ENCODE data around the gene SORD.
"Not testable (repeated sequence)": the region's sequence is repeated elsewhere in the genome, so short reads cannot be mapped to it uniquely, and the experiment has no call there.

Gene SORD

GRCh38 chr15:45079628-45080246 lies 56.7 kb downstream of the SORD start:
- CTCF ChIA-PET: interaction anchor here (2.5 kb wide), 1 partner anchor 38 kb away, joined by 12 read pairs; no protein-coding TSS in a partner anchor
- POLR2A ChIA-PET: not testable (repeated sequence)

GRCh38 chr15:45080593-45080992 lies 57.6 kb downstream of the SORD start:
- ChIA-PET CTCF (interaction anchor here (2.5 kb wide), 1 partner anchor 37 kb away, joined by 12 read pairs; no protein-coding TSS in a partner anchor), POLR2A (interaction anchor here (0.6 kb wide), 1 partner anchor 41 kb away, joined by 3 read pairs; no protein-coding TSS in a partner anchor)
- DNase-seq (ENCODE audit: extremely low spot score): not testable (repeated sequence)

More at GRCh38 chr15:45079628-45080246, 56.7 kb downstream of the SORD start:
- DNase-seq (ENCODE audit: extremely low spot score): not testable (repeated sequence)

GRCh38 chr15:45082412-45082811 lies 59.4 kb downstream of the SORD start:
- DNase-seq (ENCODE audit: extremely low spot score); CTCF ChIA-PET; POLR2A ChIA-PET: not testable (repeated sequence)

- POLR2A ChIA-PET: no interaction called here
- CTCF ChIA-PET: interaction anchor here (0.9 kb wide), 1 partner anchor 10 kb away, joined by 3 read pairs; no protein-coding TSS in a partner anchor
Measured at GRCh38 chr15:45083223-45083622, 60.2 kb downstream of the SORD start.

GRCh38 chr15:45084163-45084562 lies 61.2 kb downstream of the SORD start:
- DNase-seq (ENCODE audit: extremely low spot score): no peak
- TF ChIP-seq CTCF (IDR thresholded peaks at IDR 0.05; ENCODE audit: control extremely low read depth, extremely low read depth, low read depth, missing control alignments): no peak
- ChIA-PET CTCF (interaction anchor here (1.2 kb wide), 1 partner anchor 34 kb away, joined by 3 read pairs; no protein-coding TSS in a partner anchor), POLR2A (no interaction called here)

More at GRCh38 chr15:45083223-45083622, 60.2 kb downstream of the SORD start:
- TF ChIP-seq CTCF (IDR thresholded peaks at IDR 0.05; ENCODE audit: control extremely low read depth, extremely low read depth, low read depth, missing control alignments): no peak
- DNase-seq (ENCODE audit: extremely low spot score): no peak

- no peak for TF ChIP-seq CTCF (IDR thresholded peaks at IDR 0.05; ENCODE audit: control extremely low read depth, extremely low read depth, low read depth, missing control alignments)
- DNase-seq (ENCODE audit: extremely low spot score): no peak
- ChIA-PET POLR2A (no interaction called here), CTCF (interaction anchor here (1.1 to 1.5 kb wide), 2 partner anchors 10 to 31 kb away, joined by 3 read pairs; no protein-coding TSS in a partner anchor)
Measured at GRCh38 chr15:45087513-45087912, 64.5 kb downstream of the SORD start.

- POLR2A ChIA-PET: interaction anchor here (0.5 kb wide), 1 partner anchor 40 kb away, joined by 3 read pairs; no protein-coding TSS in a partner anchor
Measured at GRCh38 chr15:45088801-45089711, 66.1 kb downstream of the SORD start.

More at GRCh38 chr15:45088801-45089711, 66.1 kb downstream of the SORD start:
- CTCF ChIA-PET: interaction anchor here (1.7 kb wide), 1 partner anchor 9 kb away, joined by 5 read pairs; no protein-coding TSS in a partner anchor
- DNase-seq (ENCODE audit: extremely low spot score): no peak
- TF ChIP-seq CTCF (IDR thresholded peaks at IDR 0.05; ENCODE audit: control extremely low read depth, extremely low read depth, low read depth, missing control alignments): no peak
